ENCODE measurements around the gene ALG5.

Gene ALG5, protein sequence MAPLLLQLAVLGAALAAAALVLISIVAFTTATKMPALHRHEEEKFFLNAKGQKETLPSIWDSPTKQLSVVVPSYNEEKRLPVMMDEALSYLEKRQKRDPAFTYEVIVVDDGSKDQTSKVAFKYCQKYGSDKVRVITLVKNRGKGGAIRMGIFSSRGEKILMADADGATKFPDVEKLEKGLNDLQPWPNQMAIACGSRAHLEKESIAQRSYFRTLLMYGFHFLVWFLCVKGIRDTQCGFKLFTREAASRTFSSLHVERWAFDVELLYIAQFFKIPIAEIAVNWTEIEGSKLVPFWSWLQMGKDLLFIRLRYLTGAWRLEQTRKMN

DNA sequence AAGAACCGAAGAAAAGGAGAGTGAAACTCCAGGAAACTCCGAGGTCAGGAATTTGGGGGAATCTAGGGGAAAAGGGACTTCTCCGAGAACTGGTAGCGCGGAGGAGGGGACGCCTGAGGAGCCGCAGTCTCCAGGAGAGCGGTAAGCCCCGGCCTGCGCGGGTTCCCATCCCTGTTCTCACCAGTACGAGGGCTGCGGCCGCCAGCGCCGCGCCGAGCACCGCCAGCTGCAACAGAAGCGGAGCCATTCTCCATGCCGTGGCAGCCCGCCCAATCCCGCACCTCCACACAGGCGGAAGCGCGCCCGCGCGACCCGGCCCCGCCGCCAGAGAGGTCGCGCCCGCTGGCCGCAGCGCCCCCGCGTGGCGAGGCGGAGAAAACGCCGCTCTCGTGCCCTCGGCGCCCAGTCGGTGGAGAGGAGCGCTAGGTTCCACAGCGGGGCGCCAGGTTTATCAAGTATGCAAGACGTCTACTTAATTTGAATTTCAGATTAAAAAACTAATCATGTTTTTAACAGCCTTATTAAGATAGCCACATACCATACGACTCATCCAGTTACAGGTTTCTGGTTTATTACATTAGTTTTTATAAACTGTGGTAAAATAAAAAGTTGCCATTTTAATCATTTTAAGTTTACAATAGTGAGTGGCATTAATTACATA, at the start of gene ALG5:
ALG5 (minus strand) TSS at position 287 of the 661 bp plus-strand sequence; CDS start at position 247, 40 bp downstream.
- FAIRE-seq: no peak

DNA sequence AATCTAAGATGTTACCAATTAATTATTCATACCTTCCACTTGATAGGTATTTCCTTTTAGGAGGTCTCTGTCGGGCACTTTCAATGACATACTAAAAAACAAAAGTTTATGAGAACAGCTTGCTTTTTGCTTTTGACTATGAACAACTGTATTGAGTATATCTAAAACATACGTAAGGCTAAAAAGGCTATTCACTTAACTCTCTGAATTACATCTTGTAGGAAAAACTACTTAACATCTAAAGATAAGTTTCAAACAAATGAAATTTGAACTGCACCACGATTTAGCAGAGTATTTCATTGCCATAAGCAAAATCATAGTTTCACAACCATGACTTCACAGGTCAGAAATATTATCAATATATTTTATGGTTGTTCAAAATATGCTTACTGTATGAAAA, 48.7 kb upstream of the ALG5 start:
- no peak for FAIRE-seq

- no peak for FAIRE-seq
These were observed 47.9 kb upstream of the ALG5 start for GRCh38 chr13:37047032-37047431.

GRCh38 chr13:37046062-37046461, 46.9 kb upstream of the ALG5 start:
- peak; percentile 89 for FAIRE-seq

- no peak for FAIRE-seq
These were observed 41.6 kb upstream of the ALG5 start for GRCh38 chr13:37040789-37041188.

DNA sequence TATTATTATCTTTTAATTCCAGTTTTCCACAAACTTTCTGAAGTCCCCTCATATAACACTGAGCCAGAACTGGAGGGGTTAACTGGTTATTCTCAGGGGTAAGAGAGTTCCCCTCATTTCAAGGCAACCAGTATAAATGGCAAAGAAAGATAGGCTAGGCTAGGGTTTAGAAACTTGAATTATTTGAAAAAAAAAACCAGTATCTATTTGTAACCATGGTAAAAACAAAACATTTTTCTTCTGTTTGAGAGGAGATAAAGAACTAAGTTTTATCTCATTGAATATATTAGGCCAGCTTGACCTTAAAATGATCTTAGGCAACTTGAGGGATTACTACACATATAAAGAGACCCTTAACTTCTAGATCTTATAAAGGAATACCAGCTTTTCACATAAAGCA, 40.8 kb upstream of the ALG5 start:
- FAIRE-seq: no peak

DNA sequence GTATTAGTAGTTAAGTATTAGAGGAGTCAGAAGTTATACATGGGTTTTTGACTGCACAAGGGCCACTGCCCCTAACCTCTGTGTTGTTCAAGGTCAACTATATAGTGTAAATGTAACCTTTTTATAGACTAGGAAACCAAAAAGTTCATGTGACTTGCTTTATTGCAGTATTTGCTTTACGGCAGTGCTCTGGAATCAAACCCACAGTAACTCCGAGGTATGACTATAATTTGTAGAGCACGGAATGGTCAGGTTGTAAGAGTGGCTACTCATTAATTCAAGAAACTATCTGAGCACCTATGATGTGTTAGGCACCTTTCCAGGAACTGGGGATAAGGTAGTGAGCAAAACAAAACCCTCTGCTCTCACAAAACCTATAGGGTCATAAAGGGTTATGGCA, 38.1 kb upstream of the ALG5 start:
- no peak for FAIRE-seq

GRCh38 chr13:37029617-37030016, 30.5 kb upstream of the ALG5 start:
- FAIRE-seq: peak; percentile 85

- FAIRE-seq: peak; percentile 55
These were observed 28.5 kb upstream of the ALG5 start for GRCh38 chr13:37027639-37028038.

GRCh38 chr13:37026771-37027170, 27.6 kb upstream of the ALG5 start:
- FAIRE-seq: peak; percentile 72

GRCh38 chr13:37023871-37024270, 24.7 kb upstream of the ALG5 start:
- FAIRE-seq: no peak

DNA sequence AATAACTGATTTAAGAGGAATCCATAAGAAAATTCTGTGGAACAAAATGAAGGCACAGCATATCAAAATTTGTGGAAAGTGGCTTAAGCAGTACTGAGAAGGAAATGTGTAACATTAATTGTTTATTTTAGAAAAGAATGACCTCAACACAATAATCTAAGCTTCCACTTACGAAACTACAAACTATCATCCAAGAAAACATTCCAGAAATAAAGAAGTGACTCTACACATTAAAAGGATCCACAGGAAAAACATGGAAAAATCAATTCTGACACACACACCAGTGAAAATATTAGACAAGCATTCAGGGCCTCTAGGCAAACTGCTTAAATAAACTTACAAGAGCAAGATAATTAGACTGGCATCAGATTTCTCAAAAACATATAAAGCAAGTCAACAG, 15.5 kb upstream of the ALG5 start:
- peak; percentile 76 for FAIRE-seq

- peak; percentile 27 for FAIRE-seq
These were observed 12.6 kb upstream of the ALG5 start for GRCh38 chr13:37011788-37012187.

- no peak for FAIRE-seq
These were observed 11.9 kb upstream of the ALG5 start for GRCh38 chr13:37011002-37011401.

GRCh38 chr13:37010424-37010823, 11.3 kb upstream of the ALG5 start:
- no peak for FAIRE-seq

GRCh38 chr13:37009692-37010091, 10.6 kb upstream of the ALG5 start:
- FAIRE-seq: no peak

DNA sequence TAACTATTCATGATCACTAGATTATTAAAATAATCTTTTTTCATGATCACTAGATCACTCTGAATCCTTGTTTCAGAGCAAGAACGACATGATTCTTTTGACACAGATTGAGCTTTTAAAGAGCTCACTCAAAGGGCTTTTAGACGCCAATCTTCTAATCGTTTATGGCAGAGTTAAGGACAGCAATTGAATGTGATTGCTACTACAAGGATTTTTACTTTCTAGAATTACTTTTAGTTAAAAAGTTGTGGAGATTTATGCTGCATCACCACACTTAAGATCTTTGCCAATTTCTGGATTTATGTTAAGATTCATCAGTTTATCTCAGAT, 2.7 kb upstream of the ALG5 start:
- no peak for FAIRE-seq

- no peak for FAIRE-seq
These were observed 507 bp downstream of the ALG5 start for GRCh38 chr13:36998624-36999041.

DNA sequence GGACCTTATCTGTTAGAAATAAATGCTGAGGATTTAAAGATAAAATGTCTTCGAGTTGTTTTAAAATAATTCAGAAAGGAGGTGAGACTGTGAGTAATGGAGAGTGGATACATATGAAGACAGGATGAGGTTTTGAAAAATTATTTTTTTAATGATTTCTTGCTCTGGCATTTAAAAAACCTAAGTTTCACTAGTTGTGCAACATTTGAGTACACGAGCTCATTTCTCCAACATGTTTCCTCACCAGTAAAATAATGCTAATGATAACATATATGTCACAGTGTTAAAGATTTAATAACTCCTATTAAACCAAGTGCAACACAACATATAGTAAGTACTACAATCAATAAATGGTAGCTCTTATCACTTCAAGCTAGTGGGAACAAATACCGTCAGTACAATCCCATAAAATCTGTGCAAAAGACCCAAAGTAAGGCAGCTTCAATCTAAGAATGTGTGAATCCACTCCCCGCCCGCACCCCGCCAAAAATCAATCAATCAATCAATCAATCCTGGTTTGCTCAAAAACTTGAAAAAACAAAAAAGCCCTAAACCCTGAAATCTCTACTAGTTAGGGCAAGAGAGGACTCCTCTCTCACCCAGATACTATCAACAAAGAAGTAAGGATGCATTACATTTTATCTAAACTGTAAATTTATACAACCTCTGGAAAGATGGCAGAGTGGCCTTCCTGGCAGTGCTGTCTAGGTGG, 1.3 kb downstream of the ALG5 start:
- FAIRE-seq: peak; percentile 5

GRCh38 chr13:36992362-36992761, 6.8 kb downstream of the ALG5 start:
- no peak for FAIRE-seq

DNA sequence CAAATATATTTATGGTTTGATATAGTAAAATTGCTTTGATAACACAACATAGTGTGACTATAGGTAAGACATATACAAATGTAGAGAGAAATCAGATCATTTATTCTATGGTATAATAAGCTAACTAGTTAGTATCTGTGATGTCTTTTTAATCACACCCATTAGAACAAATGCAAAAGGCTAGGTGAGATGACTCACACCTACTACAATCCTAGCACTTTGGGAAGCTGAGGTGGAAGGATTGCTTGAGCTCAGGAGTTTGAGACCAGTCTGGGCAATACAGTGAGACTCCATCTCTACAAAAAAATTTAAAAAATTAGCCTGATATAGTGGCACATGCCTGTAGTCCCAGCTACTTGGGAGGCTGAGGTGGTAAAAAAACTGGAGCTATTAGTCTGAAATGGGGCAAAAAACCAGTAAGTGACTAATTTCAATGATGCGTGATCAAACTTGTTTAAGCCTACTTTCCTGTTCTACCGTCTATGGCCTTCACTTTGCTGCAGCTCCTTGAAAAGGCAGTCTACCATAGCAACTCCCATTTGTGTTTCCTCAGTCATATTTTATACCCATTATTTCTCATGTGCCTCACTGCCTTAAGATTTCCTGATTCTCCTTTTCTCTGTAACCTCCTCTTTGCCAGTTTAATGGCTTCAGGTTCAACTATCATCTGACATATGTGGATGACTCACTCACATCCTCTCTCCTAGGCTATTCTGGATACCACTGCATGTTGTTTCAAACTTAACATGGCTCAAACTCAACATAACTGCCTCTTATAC, 12.5 kb downstream of the ALG5 start:
- FAIRE-seq: no peak

GRCh38 chr13:36981156-36981743, 17.9 kb downstream of the ALG5 start:
- peak; percentile 97 for FAIRE-seq
